Measurements from ENCODE around the gene NCK2.

- no peak for TF ChIP-seq CTCF (IDR thresholded peaks at IDR 0.05)
- TF ChIP-seq EP300 (IDR thresholded peaks at IDR 0.05), result no peak
- TF ChIP-seq POLR2A (IDR thresholded peaks at IDR 0.05; ENCODE audit: low read depth), result no peak
Observed at GRCh38 chr2:105763076-105763475, 18.4 kb downstream of the NCK2 start.
